Gastrocnemius medialis (tissue), 4 donors: Measurements from ENCODE around the gene MT1E. TPM values are rescaled to one million over a fixed set of nuclear protein-coding genes. Genes with fewer than 3 reads are reported as not detected.
"Not testable (repeated sequence)": the region's sequence is repeated elsewhere in the genome, so short reads cannot be mapped to it uniquely, and the experiment has no call there.

Experiments used
- ATAC-seq, 2 donors: fragments of 150-250 bp; one replicate each; pipeline ENCODE4 v1.9.1; 2016
- DNase-seq, 2 donors: peaks; one replicate each; pipeline ENCODE4 v3.0.0-alpha.2; 2019
- H3K27ac ChIP-seq, 4 donors: fragments of 200-600 bp; sonication (generic); 1 replicate in 1 of 4; 2 replicates in 3 of 4; pipeline ENCODE4 v1.5.1; 2016 to 2018; ENCODE audit warnings: mild to moderate bottlenecking in 2 of 4, moderate library complexity in 1 of 4
- H3K27me3 ChIP-seq, 3 donors: fragments of 200-600 bp; sonication (generic) in 2 of 3; 1 replicate in 1 of 3; 2 replicates in 2 of 3; pipeline versions ENCODE4 v1.5.1 to v1.6.0; 2016 to 2019; ENCODE audit warnings: mild to moderate bottlenecking in 1 of 3, moderate library complexity in 1 of 3
- H3K36me3 ChIP-seq, 2 donors: fragments of 200-600 bp; sonication (generic) in 1 of 2; one replicate each; pipeline ENCODE4 v1.5.1; 2017 to 2018
- H3K4me1 ChIP-seq, 2 donors: fragments of 200-600 bp; sonication (generic) in 1 of 2; one replicate each; pipeline ENCODE4 v1.5.1; 2016 to 2017; ENCODE audit warnings: mild to moderate bottlenecking in 2 of 2
- H3K4me3 ChIP-seq, 4 donors: fragments of 200-600 bp; sonication (generic) in 3 of 4; 1 replicate in 1 of 4; 2 replicates in 3 of 4; pipeline ENCODE4 v1.5.1; 2016 to 2019; ENCODE audit warnings: mild to moderate bottlenecking in 2 of 4
- H3K9me3 ChIP-seq, 3 donors: fragments of 200-600 bp; sonication (generic) in 2 of 3; 1 replicate in 1 of 3; 2 replicates in 2 of 3; pipeline ENCODE4 v1.5.1; 2016 to 2019
- CTCF ChIP-seq, 5 experiments: fragments of 450-650 bp in 3 of 5; fragments of 200-600 bp in 2 of 5; sonication (generic) in 2 of 5; IDR thresholded peaks in 4 of 5; conservative IDR thresholded peaks in 1 of 5; 1 replicate in 4 of 5; 2 replicates in 1 of 5; pipeline ENCODE4 v1.5.1; 2016 to 2019; ENCODE audit warnings: antibody characterized with exemption in 5 of 5, mild to moderate bottlenecking in 3 of 5, moderate library complexity in 3 of 5
- POLR2A ChIP-seq, 2 donors: fragments of 450-650 bp; IDR thresholded peaks; one replicate each; pipeline ENCODE4 v1.6.1; 2017; ENCODE audit warnings: antibody characterized with exemption in 2 of 2, mild to moderate bottlenecking in 2 of 2, moderate library complexity in 2 of 2
- in situ Hi-C, 4 donors: fragments of 200-750 bp; cut with MboI; loops; one replicate each; pipeline versions ENCODE4 v1.15.0 to v1.8.0; 2017; ENCODE audit warnings: low sequenced_read_pairs in 4 of 4
- intact Hi-C: fragments of 100-400 bp; cut with DNase I; formaldehyde crosslinking; loops from one replicate; pipeline ENCODE4 v1.15.1; 2023; ENCODE audit warnings: low total_unique reads
- total RNA-seq, 4 donors: library from RNA; depleted of rRNA; stranded (reverse); fragments of >200 nt; gene quantifications; one replicate each; pipeline versions ENCODE4 v1.1.0 to v1.2.3, GENCODE V29; 2016

MT1E gene
- total RNA-seq, 4 donors from 2014 or later: 63.0 to 434 (median 267) TPM

GRCh38 chr16:56657555-56658326 lies 32.2 kb downstream of the MT1E start, which contains the start of gene MT1F:
MT1F (plus strand) TSS chr16:56657959; CDS start chr16:56658059, 100 bp downstream.
- no peaks in the 10 kb centered on the region for H3K9me3 ChIP-seq
- intact Hi-C loops (no loop called here), in situ Hi-C loops (no loop called here)
- H3K27me3 ChIP-seq: peaks cover 5 to 13% (median 8%) of the 10 kb centered on the region in 3 donors
- H3K4me3 ChIP-seq: peak within 1 kb of the TSS; percentile 42 to 67 (median 58)
- no peaks in the 10 kb centered on the region for H3K36me3 ChIP-seq
- peaks cover 0 to 7% of the 10 kb centered on the region in 2 donors for H3K4me1 ChIP-seq
- DNase-seq (peak; percentile 34 to 71), ATAC-seq (peak; percentile 71 to 83)
- peak within 1 kb of the TSS in 2 of 4 donors; percentile 20 to 49 for H3K27ac ChIP-seq
- TF ChIP-seq POLR2A (IDR thresholded peaks at IDR 0.05) (peak in 1 of 2 donors; percentile 11), CTCF (IDR thresholded peaks at IDR 0.05 in 4 of 5, conservative IDR thresholded peaks at IDR 0.05 in 1 of 5) (no peak)

GRCh38 chr16:56658327-56658875 lies 32.8 kb downstream of the MT1E start:
- ATAC-seq (no peak), DNase-seq (no peak)
- TF ChIP-seq POLR2A (IDR thresholded peaks at IDR 0.05) (no peak), CTCF (IDR thresholded peaks at IDR 0.05 in 4 of 5, conservative IDR thresholded peaks at IDR 0.05 in 1 of 5) (no peak)
- intact Hi-C loops (no loop called here), in situ Hi-C loops (no loop called here)
- Histone ChIP-seq H3K9me3 (no peaks in the 10 kb centered on the region), H3K4me1 (peaks cover 0 to 7% of the 10 kb centered on the region in 2 donors), H3K27me3 (peaks cover 12 to 18% (median 14%) of the 10 kb centered on the region in 3 donors), H3K4me3 (peak overlapping the region in 3 of 4 donors; percentile 42 to 61 (median 55)), H3K27ac (peak overlapping the region in 1 of 4 donors; percentile 49), H3K36me3 (no peaks in the 10 kb centered on the region)

- in situ Hi-C loops: no loop called here
- TF ChIP-seq POLR2A (IDR thresholded peaks at IDR 0.05): no peak
- DNase-seq (no peak), ATAC-seq (no peak)
- H3K4me1 ChIP-seq: peaks cover 0 to 8% of the 10 kb centered on the region in 2 donors
- H3K9me3 ChIP-seq: no peaks in the 10 kb centered on the region
- no peak overlapping the region for H3K27ac ChIP-seq
- no peak overlapping the region for H3K4me3 ChIP-seq
- intact Hi-C loops: no loop called here
- no peaks in the 10 kb centered on the region for H3K36me3 ChIP-seq
- peaks cover 16 to 22% (median 20%) of the 10 kb centered on the region in 3 donors for H3K27me3 ChIP-seq
These were observed 37.1 kb downstream of the MT1E start for GRCh38 chr16:56662357-56663354.

GRCh38 chr16:56664506-56664905 lies 38.9 kb downstream of the MT1E start:
- H3K36me3 ChIP-seq: no peaks in the 10 kb centered on the region
- H3K27me3 ChIP-seq: peaks cover 19 to 39% (median 29%) of the 10 kb centered on the region in 3 donors
- intact Hi-C loops (no loop called here), in situ Hi-C loops (no loop called here)
- TF ChIP-seq POLR2A (IDR thresholded peaks at IDR 0.05): no peak
- TF ChIP-seq CTCF (IDR thresholded peaks at IDR 0.05 in 4 of 5, conservative IDR thresholded peaks at IDR 0.05 in 1 of 5): no peak
- no peak overlapping the region for H3K27ac ChIP-seq
- ATAC-seq (no peak), DNase-seq (no peak)
- H3K9me3 ChIP-seq: no peaks in the 10 kb centered on the region
- H3K4me1 ChIP-seq: peaks cover 0 to 9% of the 10 kb centered on the region in 2 donors
- no peak overlapping the region for H3K4me3 ChIP-seq

- intact Hi-C loops, H3K27ac ChIP-seq, ATAC-seq, H3K36me3 ChIP-seq, H3K4me1 ChIP-seq, H3K4me3 ChIP-seq, H3K9me3 ChIP-seq, DNase-seq, in situ Hi-C loops: not testable (repeated sequence)
- peaks cover 26 to 46% (median 38%) of the 10 kb centered on the region in 3 donors for H3K27me3 ChIP-seq
These were observed 40.0 kb downstream of the MT1E start for GRCh38 chr16:56665286-56666261.
